Sigmoid colon (tissue), 4 donors: Measurements from ENCODE around the gene AUTS2.

Experiments used
- CTCF ChIP-seq, 4 experiments: fragments of 450-650 bp in 3 of 4; fragments of 200-600 bp in 1 of 4; IDR thresholded peaks; one replicate each; pipeline ENCODE4 v1.5.1; 2016 to 2019; ENCODE audit warnings: antibody characterized with exemption in 4 of 4, mild to moderate bottlenecking in 3 of 4, moderate library complexity in 2 of 4
- EP300 ChIP-seq, 4 donors: sonication (generic); formaldehyde crosslinking; IDR thresholded peaks; one replicate each; pipeline ENCODE4 v1.6.1; 2017; ENCODE audit warnings: antibody characterized with exemption in 4 of 4
- POLR2A ChIP-seq, 2 donors: fragments of 450-650 bp; IDR thresholded peaks; one replicate each; pipeline ENCODE4 v1.6.1; 2016; ENCODE audit warnings: antibody characterized with exemption in 2 of 2, mild to moderate bottlenecking in 2 of 2, moderate library complexity in 2 of 2
- POLR2AphosphoS5 ChIP-seq, 4 donors: sonication (generic); formaldehyde crosslinking; IDR thresholded peaks; one replicate each; pipeline ENCODE4 v1.6.1; 2017; ENCODE audit warnings: antibody characterized with exemption in 4 of 4

DNA sequence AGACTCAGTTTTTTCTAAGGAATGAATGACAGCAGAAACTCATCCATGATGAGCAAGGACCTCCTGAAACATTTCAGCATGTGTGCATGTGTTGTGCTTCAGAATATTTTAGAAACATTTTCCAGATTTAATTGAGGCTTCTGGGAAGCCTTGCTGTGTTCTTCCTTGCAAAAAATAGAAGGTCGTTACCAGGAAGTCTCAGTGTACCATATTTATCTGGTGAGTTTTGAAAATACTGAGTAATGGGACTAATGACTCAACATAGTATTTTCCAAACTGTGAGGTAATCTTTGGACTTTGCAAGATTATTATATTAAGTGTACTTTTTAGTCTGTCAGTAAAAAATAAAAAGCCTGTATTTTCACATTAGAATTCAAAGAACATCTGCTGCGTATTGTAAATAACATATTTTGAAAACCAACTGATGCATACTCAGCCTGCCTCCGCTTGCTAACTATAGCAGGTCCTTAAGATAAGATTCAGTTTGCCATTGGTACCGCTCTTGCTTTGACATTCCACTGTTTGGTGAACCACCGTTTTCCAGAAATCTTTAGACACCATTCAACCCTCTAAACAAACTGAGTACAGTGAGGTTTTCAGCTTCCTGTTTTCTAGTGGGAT lies 794.1 kb downstream of the AUTS2 start:
- TF ChIP-seq POLR2A (IDR thresholded peaks at IDR 0.05), result no peak
- no peak for TF ChIP-seq CTCF (IDR thresholded peaks at IDR 0.05)
- peak in 3 of 4 donors; percentile 6 to 60 (median 16) for TF ChIP-seq POLR2AphosphoS5 (IDR thresholded peaks at IDR 0.05)
- peak in 1 of 4 donors; percentile 7 for TF ChIP-seq EP300 (IDR thresholded peaks at IDR 0.05)
